ENCODE data around the gene MTCL3.
A peak's percentile ranks its signal among the peaks of the same experiment; 100 is the strongest.

Gene MTCL3

GRCh38 chr6:127516662-127517273 is 2.4 kb downstream of the MTCL3 start:
- TF ChIP-seq, protein P1, sequence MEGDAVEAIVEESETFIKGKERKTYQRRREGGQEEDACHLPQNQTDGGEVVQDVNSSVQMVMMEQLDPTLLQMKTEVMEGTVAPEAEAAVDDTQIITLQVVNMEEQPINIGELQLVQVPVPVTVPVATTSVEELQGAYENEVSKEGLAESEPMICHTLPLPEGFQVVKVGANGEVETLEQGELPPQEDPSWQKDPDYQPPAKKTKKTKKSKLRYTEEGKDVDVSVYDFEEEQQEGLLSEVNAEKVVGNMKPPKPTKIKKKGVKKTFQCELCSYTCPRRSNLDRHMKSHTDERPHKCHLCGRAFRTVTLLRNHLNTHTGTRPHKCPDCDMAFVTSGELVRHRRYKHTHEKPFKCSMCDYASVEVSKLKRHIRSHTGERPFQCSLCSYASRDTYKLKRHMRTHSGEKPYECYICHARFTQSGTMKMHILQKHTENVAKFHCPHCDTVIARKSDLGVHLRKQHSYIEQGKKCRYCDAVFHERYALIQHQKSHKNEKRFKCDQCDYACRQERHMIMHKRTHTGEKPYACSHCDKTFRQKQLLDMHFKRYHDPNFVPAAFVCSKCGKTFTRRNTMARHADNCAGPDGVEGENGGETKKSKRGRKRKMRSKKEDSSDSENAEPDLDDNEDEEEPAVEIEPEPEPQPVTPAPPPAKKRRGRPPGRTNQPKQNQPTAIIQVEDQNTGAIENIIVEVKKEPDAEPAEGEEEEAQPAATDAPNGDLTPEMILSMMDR (IDR thresholded peaks at IDR 0.05; ENCODE audit: low read depth, low read length, missing control alignments): peak; percentile 89
- peak; percentile 24 for DNase-seq (ENCODE audit: low read depth)
- H3K4me3 ChIP-seq (ENCODE audit: low read depth, low read length): peak overlapping the region; percentile 67
- in situ Hi-C loops (cut with HindIII; ENCODE audit: low sequenced_read_pairs): no loop called here

DNA sequence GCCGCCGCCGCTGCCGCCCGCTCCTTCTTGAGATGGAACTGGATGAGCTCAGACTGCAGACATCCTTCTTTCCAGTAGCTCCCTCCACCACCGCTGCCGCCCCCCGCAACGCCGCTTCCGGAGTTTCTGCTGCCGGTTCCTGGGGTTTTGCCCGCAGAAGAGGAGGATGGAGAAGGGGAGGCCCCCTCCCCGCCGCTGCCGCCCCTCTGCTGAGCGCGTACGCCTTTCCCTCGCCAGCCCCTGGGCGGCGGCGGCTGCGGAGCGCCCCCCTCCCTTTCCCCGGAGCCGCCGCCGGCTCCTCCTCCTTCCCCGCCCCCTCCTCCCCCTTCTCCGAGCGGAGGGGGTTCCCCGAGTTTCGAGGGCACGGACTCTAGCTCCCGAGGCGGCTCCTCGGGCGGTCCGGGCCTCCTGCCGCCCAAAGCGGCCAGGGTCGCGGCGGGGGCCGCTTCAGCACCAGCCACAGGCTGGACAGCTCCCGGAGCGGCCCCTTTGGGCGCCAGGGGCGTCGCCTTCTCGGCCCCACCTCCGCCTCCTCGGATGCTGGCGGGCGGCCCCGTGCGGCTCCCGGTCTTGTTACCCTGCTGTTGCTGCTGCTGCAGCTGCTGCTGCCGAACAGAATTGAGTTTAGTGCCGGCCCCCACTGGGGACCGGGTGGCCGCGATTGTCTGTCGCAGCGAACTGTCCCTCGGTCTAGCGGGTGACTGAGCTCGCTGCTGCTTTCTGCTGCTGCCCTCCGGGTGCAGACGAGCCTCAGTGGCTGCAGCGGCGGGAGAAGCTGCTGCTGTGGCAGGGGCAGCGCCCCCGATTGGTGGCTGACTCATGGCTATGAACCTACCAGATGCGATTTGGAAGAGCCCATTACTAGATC is 3.1 kb downstream of the MTCL3 start:
- in situ Hi-C loops (cut with HindIII; ENCODE audit: low sequenced_read_pairs): no loop called here
- peak; percentile 8 for DNase-seq (ENCODE audit: low read depth)
- H3K4me3 ChIP-seq (ENCODE audit: low read depth, low read length): peak overlapping the region; percentile 67
- TF ChIP-seq, protein P1 (IDR thresholded peaks at IDR 0.05; ENCODE audit: low read depth, low read length, missing control alignments): no peak

- TF ChIP-seq, protein P1 (IDR thresholded peaks at IDR 0.05; ENCODE audit: low read depth, low read length, missing control alignments): peak; percentile 22
Measured at GRCh38 chr6:127515234-127515793, 3.8 kb downstream of the MTCL3 start.

DNA sequence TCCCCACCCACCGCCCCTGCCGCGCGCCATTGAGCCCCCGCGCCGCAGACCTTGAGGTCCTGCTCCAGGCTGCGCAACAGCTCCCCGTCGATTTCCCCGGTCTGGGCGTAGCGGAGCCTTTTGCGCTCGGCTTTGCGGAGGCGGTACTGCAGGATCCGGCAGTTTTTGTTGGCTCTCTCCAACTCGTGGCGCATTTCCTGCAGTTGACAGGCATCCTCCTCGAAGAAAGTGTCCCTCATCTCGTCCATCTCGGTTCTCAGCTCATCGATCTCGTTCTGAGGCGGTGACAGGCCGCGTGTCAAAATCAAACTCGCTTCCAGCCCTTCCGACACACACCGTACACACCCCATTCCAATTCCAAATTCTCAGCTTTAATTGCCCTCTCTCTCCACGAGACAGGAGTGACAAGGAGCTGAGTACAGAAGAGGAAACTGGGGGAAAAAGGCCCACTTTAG is 4.3 kb downstream of the MTCL3 start:
- TF ChIP-seq, protein P1 (IDR thresholded peaks at IDR 0.05; ENCODE audit: low read depth, low read length, missing control alignments): no peak
- DNase-seq (ENCODE audit: low read depth): peak; percentile 18
- in situ Hi-C loops (cut with HindIII; ENCODE audit: low sequenced_read_pairs): no loop called here
- H3K4me3 ChIP-seq (ENCODE audit: low read depth, low read length): peak overlapping the region; percentile 67

More at GRCh38 chr6:127515234-127515793, 3.8 kb downstream of the MTCL3 start:
- in situ Hi-C loops (cut with HindIII; ENCODE audit: low sequenced_read_pairs): no loop called here
- peak overlapping the region; percentile 67 for H3K4me3 ChIP-seq (ENCODE audit: low read depth, low read length)
- no peak for DNase-seq (ENCODE audit: low read depth)

DNA sequence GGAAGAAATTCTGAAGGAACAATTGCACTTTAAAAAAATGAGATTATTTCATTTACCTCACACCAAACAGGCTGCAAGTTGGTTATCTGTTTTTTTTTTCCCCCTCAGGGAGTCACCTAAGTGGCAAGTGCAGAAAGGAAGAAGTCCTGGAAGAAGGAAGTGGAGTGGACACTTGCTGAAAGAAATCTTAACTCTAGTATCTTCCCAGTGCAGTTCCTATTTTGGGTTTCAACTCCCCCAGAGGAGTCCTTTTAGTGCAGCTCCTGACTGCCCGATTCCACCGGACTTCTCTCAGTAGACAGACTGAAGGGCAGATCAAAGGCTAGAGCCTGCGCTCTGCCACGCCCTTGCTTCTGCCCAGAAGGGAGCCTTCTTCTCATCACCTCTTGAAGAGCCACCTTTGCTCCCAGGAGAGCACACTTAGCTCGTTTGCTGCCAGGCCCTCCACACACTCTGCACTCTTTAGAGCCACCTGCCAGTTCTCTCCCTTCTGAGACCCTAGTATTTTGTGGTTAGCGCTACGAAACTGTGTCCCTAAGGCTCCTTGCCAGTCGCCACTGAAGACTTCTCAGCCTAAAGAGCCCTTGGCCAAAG is 4.9 kb downstream of the MTCL3 start:
- DNase-seq (ENCODE audit: low read depth): no peak
- peak overlapping the region; percentile 67 for H3K4me3 ChIP-seq (ENCODE audit: low read depth, low read length)
- TF ChIP-seq, protein P1 (IDR thresholded peaks at IDR 0.05; ENCODE audit: low read depth, low read length, missing control alignments): no peak
- in situ Hi-C loops (cut with HindIII; ENCODE audit: low sequenced_read_pairs): no loop called here

GRCh38 chr6:127513425-127513824 is 5.7 kb downstream of the MTCL3 start:
- DNase-seq (ENCODE audit: low read depth): no peak
- H3K4me3 ChIP-seq (ENCODE audit: low read depth, low read length): no peak overlapping the region
- TF ChIP-seq, protein P1 (IDR thresholded peaks at IDR 0.05; ENCODE audit: low read depth, low read length, missing control alignments): no peak
- in situ Hi-C loops (cut with HindIII; ENCODE audit: low sequenced_read_pairs): no loop called here
